Trophoblast cell (in vitro differentiated cells and primary cell): ENCODE measurements around the gene ANXA8L1.
"Not testable (repeated sequence)": the region's sequence is repeated elsewhere in the genome, so short reads cannot be mapped to it uniquely, and the experiment has no call there.

Experiments
- DNase-seq, 2 donors: peaks; one replicate each; pipeline ENCODE4 v3.0.0-alpha.2; 2016
- H2AFZ ChIP-seq: 2 replicates; pipeline ENCODE4 v1.6.1; 2013; ENCODE audit warnings: low read length, moderate library complexity, mild to moderate bottlenecking; ENCODE audit not compliant: insufficient read depth, poor library complexity
- H2AK5ac ChIP-seq: 2 replicates; pipeline ENCODE4 v1.6.1; 2013; ENCODE audit warnings: mild to moderate bottlenecking, low read length
- H2BK120ac ChIP-seq: 2 replicates; pipeline ENCODE4 v1.6.1; 2013; ENCODE audit warnings: low read length, mild to moderate bottlenecking, moderate library complexity; ENCODE audit not compliant: insufficient read depth, poor library complexity
- H2BK12ac ChIP-seq: 2 replicates; pipeline ENCODE4 v1.6.1; 2013; ENCODE audit warnings: mild to moderate bottlenecking, low read length, moderate library complexity
- H2BK5ac ChIP-seq: 2 replicates; pipeline ENCODE4 v1.6.1; 2013; ENCODE audit warnings: low read length, low read depth, moderate library complexity, mild to moderate bottlenecking; ENCODE audit not compliant: poor library complexity
- H3K14ac ChIP-seq: 2 replicates; pipeline ENCODE4 v1.6.1; 2013; ENCODE audit warnings: mild to moderate bottlenecking, low read length
- H3K18ac ChIP-seq: 2 replicates; pipeline ENCODE4 v1.6.1; 2013; ENCODE audit warnings: mild to moderate bottlenecking, low read length
- H3K23ac ChIP-seq: 2 replicates; pipeline ENCODE4 v1.6.1; 2013; ENCODE audit warnings: low read length
- H3K27ac ChIP-seq: 2 replicates; pipeline ENCODE4 v1.5.1; 2013; ENCODE audit warnings: low read depth, mild to moderate bottlenecking, inconsistent platforms, low read length, moderate library complexity
- H3K27me3 ChIP-seq: 2 replicates; pipeline ENCODE4 v1.6.1; 2013; ENCODE audit warnings: inconsistent platforms, mild to moderate bottlenecking, low read length, moderate library complexity; ENCODE audit not compliant: insufficient read depth
- H3K36me3 ChIP-seq, 2 experiments: 1 replicate in 1 of 2; 2 replicates in 1 of 2; pipeline ENCODE4 v1.6.1; 2013; ENCODE audit warnings: low read length in 2 of 2, mild to moderate bottlenecking in 2 of 2, moderate library complexity in 1 of 2; ENCODE audit not compliant: insufficient read depth in 2 of 2, control insufficient read depth in 1 of 2
- H3K4ac ChIP-seq: 2 replicates; pipeline ENCODE4 v1.6.1; 2013; ENCODE audit warnings: low read depth, mild to moderate bottlenecking, low read length, moderate library complexity
- H3K4me1 ChIP-seq, 2 experiments: 1 replicate in 1 of 2; 2 replicates in 1 of 2; pipeline ENCODE4 v1.6.1; 2013; ENCODE audit warnings: low read length in 2 of 2, mild to moderate bottlenecking in 2 of 2, moderate library complexity in 1 of 2; ENCODE audit not compliant: insufficient read depth in 2 of 2, control insufficient read depth in 1 of 2
- H3K4me2 ChIP-seq: 2 replicates; pipeline ENCODE4 v1.6.1; 2013; ENCODE audit warnings: inconsistent platforms, mild to moderate bottlenecking, low read length, moderate library complexity
- H3K4me3 ChIP-seq: 2 replicates; pipeline ENCODE4 v1.5.1; 2013; ENCODE audit warnings: mild to moderate bottlenecking, low read depth, low read length, inconsistent platforms
- H3K79me1 ChIP-seq: one replicate; pipeline ENCODE4 v1.6.1; 2013; ENCODE audit warnings: low read length
- H3K79me2 ChIP-seq: 2 replicates; pipeline ENCODE4 v1.6.1; 2013; ENCODE audit warnings: low read length, mild to moderate bottlenecking; ENCODE audit not compliant: control insufficient read depth, insufficient read depth, poor library complexity
- H3K9ac ChIP-seq: 2 replicates; pipeline ENCODE4 v1.6.1; 2013; ENCODE audit warnings: mild to moderate bottlenecking, low read length
- H3K9me3 ChIP-seq: 2 replicates; pipeline ENCODE4 v1.6.1; 2013; ENCODE audit warnings: low read depth, mild to moderate bottlenecking, control low read depth, inconsistent platforms, low read length; ENCODE audit not compliant: insufficient read depth
- H4K12ac ChIP-seq: 2 replicates; pipeline ENCODE4 v1.6.1; 2013; ENCODE audit warnings: low read depth, mild to moderate bottlenecking, low read length, moderate library complexity
- H4K8ac ChIP-seq: 2 replicates; pipeline ENCODE4 v1.6.1; 2013; ENCODE audit warnings: low read depth, mild to moderate bottlenecking, low read length, moderate library complexity
- H4K91ac ChIP-seq: one replicate; pipeline ENCODE4 v1.6.1; 2013; ENCODE audit warnings: low read depth, mild to moderate bottlenecking, low read length, moderate library complexity
- WGBS: extraction: QIAGEN DNeasy Blood & Tissue Kit; methylation state at CpG from one replicate; pipeline ENCODE4 v1.1.7; 2013; ENCODE audit warnings: missing lambda C conversion rate; ENCODE audit not compliant: insufficient read length, insufficient coverage; ENCODE audit errors: extremely low coverage; 5-methylcytosine and 5-hydroxymethylcytosine counted together

ANXA8L1 gene

GRCh38 chr10:46385858-46386257 is 10.3 kb downstream of the ANXA8L1 start:
- not testable (repeated sequence) for H3K4me1 ChIP-seq, H3K4ac ChIP-seq, H3K79me1 ChIP-seq, H3K9me3 ChIP-seq, H2BK12ac ChIP-seq, H3K4me2 ChIP-seq, H2AFZ ChIP-seq, DNase-seq, H3K18ac ChIP-seq, H2BK120ac ChIP-seq, H2BK5ac ChIP-seq, H3K9ac ChIP-seq, H3K36me3 ChIP-seq, H2AK5ac ChIP-seq, H3K23ac ChIP-seq, H3K14ac ChIP-seq, H3K4me3 ChIP-seq, H3K27me3 ChIP-seq, H3K79me2 ChIP-seq, H4K8ac ChIP-seq, H3K27ac ChIP-seq, H4K12ac ChIP-seq, H4K91ac ChIP-seq
- WGBS: no CpG with 5 or more reads among the region's 7 CpGs

GRCh38 chr10:46386694-46387093 is 11.1 kb downstream of the ANXA8L1 start:
- not testable (repeated sequence) for H2BK12ac ChIP-seq

DNA sequence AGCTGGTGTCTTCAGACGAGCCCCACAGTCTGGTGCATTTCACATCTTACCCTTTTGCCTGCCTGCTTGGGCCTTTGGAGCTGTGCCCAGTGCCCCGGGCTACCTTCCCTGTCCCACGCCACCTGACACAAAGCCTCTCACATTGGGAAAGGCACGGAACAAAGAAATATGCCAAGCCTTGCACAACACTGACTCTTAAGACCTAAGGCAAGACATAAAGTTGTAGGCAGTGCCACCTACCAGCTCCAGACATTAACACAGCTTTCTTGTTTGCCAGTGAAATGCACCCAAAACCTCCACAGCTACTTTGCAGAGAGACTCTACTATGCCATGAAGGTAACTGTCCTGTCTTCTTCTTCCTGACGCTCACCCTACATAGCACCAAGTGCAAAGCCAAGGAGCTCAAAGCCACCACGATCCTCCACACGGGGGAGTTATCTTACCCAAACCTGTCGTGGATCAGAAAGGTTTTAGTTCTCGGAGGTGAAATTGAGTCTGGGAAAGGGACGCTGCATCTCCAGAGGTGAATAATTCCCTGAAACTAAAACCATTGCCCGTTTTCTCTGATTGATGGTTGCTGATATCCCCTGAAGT is 11.8 kb downstream of the ANXA8L1 start:
- H2BK5ac ChIP-seq, H3K79me1 ChIP-seq, H3K18ac ChIP-seq, H3K79me2 ChIP-seq, H4K91ac ChIP-seq, H2BK120ac ChIP-seq, DNase-seq, H3K27me3 ChIP-seq, H3K4me3 ChIP-seq, H3K9me3 ChIP-seq, H4K8ac ChIP-seq, H3K4me2 ChIP-seq, H3K36me3 ChIP-seq, H2AK5ac ChIP-seq, H2BK12ac ChIP-seq, H3K4me1 ChIP-seq, H3K9ac ChIP-seq, H3K27ac ChIP-seq, H2AFZ ChIP-seq, H4K12ac ChIP-seq, H3K4ac ChIP-seq, H3K14ac ChIP-seq, H3K23ac ChIP-seq: not testable (repeated sequence)
- WGBS: no CpG with 5 or more reads among the region's 11 CpGs

More at GRCh38 chr10:46386694-46387093, 11.1 kb downstream of the ANXA8L1 start:
- H3K79me1 ChIP-seq, H3K9me3 ChIP-seq, DNase-seq, H3K27me3 ChIP-seq, H3K4me3 ChIP-seq, H3K23ac ChIP-seq, H3K9ac ChIP-seq, H3K14ac ChIP-seq, H3K4me1 ChIP-seq, H2AFZ ChIP-seq, H3K27ac ChIP-seq, H3K79me2 ChIP-seq, H3K4me2 ChIP-seq, H2BK5ac ChIP-seq, H2BK120ac ChIP-seq, H4K91ac ChIP-seq, H4K8ac ChIP-seq, H3K4ac ChIP-seq, H3K36me3 ChIP-seq, H4K12ac ChIP-seq, H2AK5ac ChIP-seq, H3K18ac ChIP-seq: not testable (repeated sequence)
- WGBS: no CpG with 5 or more reads among the region's 4 CpGs

DNA sequence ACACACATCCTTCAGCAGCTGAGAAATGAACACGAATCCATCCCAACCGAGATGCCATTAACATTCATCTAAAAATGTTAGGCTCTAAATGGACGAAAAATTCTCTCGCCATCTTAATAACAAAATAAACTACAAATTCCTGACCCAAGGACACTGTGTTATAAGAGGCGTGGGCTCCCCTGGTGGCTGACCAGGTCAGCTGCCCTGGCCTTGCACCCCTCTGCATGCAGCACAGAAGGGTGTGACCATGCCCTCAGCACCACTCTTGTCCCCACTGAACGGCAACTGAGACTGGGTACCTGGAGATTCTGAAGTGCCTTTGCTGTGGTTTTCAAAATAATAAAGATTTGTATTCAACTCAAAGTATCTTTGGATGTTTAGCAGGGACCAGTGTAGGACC is 15.8 kb downstream of the ANXA8L1 start:
- not testable (repeated sequence) for DNase-seq, H3K9me3 ChIP-seq, H2AFZ ChIP-seq, H3K14ac ChIP-seq, H3K4me3 ChIP-seq, H4K91ac ChIP-seq, H3K27me3 ChIP-seq, H2BK5ac ChIP-seq, H3K27ac ChIP-seq, H3K36me3 ChIP-seq, H3K4ac ChIP-seq, H2AK5ac ChIP-seq, H4K8ac ChIP-seq, H3K23ac ChIP-seq, H3K4me1 ChIP-seq, H2BK120ac ChIP-seq, H3K4me2 ChIP-seq, H4K12ac ChIP-seq, H3K79me1 ChIP-seq, H3K9ac ChIP-seq, H3K18ac ChIP-seq, H2BK12ac ChIP-seq, H3K79me2 ChIP-seq
- WGBS: no CpG with 5 or more reads among the region's 6 CpGs
